GM12878 (cell line): ENCODE data around the gene PRRC2C. TPM values are rescaled to one million over a fixed set of nuclear protein-coding genes. Genes with fewer than 3 reads are reported as not detected.

Experiments
- BCLAF1 ChIP-seq: fragments of 450-650 bp; IDR thresholded peaks from 2 replicates; pipeline ENCODE4 v1.6.1; 2017; ENCODE audit warnings: antibody characterized with exemption, mild to moderate bottlenecking, moderate library complexity
- TAF1 ChIP-seq: IDR thresholded peaks from 2 replicates; pipeline ENCODE4 v1.6.1; 2011; ENCODE audit warnings: mild to moderate bottlenecking, low read depth, low read length, borderline replicate concordance
- polyA plus RNA-seq, 11 experiments: library from polyadenylated mRNA; depleted of rRNA in 4 of 11; unstranded in 6 of 11; stranded (reverse) in 5 of 11; fragments of >200 nt; fragmentation: Nextera tagmentation in 4 of 11; fragmentation: Illumina TruSeq in 1 of 11; extraction: Ambion mirVana in 4 of 11; extraction: Trizol in 1 of 11; gene quantifications; 1 replicate in 1 of 11; 2 replicates in 10 of 11; pipeline versions ENCODE4 v1.2.1 to v1.2.3, GENCODE V29; 2011 to 2016; ENCODE audit warnings: inconsistent platforms in 2 of 11, missing spikeins in 2 of 11, low read depth in 1 of 11
- total RNA-seq, 4 experiments: library from RNA; depleted of rRNA in 3 of 4; stranded (reverse); fragments of >200 nt in 3 of 4; fragmentation: Illumina TruSeq in 1 of 4; extraction: Trizol in 1 of 4; gene quantifications; 2 replicates each; pipeline versions ENCODE4 v1.2.1 to v1.2.3, GENCODE V29; 2013 to 2021
- TF ChIP-seq, protein P1 (sequence below): fragments of 450-650 bp; IDR thresholded peaks from 2 replicates; pipeline ENCODE4 v1.6.1; 2017; ENCODE audit warnings: mild to moderate bottlenecking, moderate library complexity
- TF ChIP-seq, protein P2 (sequence below): IDR thresholded peaks from 2 replicates; pipeline ENCODE4 v1.6.1; 2011; ENCODE audit warnings: low read depth, low read length, improper control_type of control experiment, borderline replicate concordance

Gene PRRC2C
- total and polyA plus RNA-seq, 10 of the 15 experiments (the other 5 are each of a cell fraction or from before 2014, with no cell fraction given): 53.4 to 182 (median 91.8) TPM

- TF ChIP-seq, protein P1, sequence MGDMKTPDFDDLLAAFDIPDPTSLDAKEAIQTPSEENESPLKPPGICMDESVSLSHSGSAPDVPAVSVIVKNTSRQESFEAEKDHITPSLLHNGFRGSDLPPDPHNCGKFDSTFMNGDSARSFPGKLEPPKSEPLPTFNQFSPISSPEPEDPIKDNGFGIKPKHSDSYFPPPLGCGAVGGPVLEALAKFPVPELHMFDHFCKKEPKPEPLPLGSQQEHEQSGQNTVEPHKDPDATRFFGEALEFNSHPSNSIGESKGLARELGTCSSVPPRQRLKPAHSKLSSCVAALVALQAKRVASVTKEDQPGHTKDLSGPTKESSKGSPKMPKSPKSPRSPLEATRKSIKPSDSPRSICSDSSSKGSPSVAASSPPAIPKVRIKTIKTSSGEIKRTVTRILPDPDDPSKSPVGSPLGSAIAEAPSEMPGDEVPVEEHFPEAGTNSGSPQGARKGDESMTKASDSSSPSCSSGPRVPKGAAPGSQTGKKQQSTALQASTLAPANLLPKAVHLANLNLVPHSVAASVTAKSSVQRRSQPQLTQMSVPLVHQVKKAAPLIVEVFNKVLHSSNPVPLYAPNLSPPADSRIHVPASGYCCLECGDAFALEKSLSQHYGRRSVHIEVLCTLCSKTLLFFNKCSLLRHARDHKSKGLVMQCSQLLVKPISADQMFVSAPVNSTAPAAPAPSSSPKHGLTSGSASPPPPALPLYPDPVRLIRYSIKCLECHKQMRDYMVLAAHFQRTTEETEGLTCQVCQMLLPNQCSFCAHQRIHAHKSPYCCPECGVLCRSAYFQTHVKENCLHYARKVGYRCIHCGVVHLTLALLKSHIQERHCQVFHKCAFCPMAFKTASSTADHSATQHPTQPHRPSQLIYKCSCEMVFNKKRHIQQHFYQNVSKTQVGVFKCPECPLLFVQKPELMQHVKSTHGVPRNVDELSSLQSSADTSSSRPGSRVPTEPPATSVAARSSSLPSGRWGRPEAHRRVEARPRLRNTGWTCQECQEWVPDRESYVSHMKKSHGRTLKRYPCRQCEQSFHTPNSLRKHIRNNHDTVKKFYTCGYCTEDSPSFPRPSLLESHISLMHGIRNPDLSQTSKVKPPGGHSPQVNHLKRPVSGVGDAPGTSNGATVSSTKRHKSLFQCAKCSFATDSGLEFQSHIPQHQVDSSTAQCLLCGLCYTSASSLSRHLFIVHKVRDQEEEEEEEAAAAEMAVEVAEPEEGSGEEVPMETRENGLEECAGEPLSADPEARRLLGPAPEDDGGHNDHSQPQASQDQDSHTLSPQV: no peak
- TF ChIP-seq BCLAF1 (no peak), TAF1 (peak; percentile 55; the same call in 1 of the 2 replicates)
- TF ChIP-seq, protein P2, sequence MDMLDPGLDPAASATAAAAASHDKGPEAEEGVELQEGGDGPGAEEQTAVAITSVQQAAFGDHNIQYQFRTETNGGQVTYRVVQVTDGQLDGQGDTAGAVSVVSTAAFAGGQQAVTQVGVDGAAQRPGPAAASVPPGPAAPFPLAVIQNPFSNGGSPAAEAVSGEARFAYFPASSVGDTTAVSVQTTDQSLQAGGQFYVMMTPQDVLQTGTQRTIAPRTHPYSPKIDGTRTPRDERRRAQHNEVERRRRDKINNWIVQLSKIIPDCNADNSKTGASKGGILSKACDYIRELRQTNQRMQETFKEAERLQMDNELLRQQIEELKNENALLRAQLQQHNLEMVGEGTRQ: peak; percentile 96
Measured at GRCh38 chr1:171485375-171486047, at the start of gene PRRC2C (continued).
